Dendritic cell treated with granulocyte-macrophage colony-stimulating factor and Interleukin-4, amounts not matched to agents 40 ng/mL and 50 ng/mL, for 4 days (primary cell): ENCODE measurements around the gene AFAP1L1.

Source experiments
- H3K27ac Mint-ChIP-seq: one replicate; pipeline ENCODE4 v1.8.0; 2022; ENCODE audit warnings: mild to moderate bottlenecking, mixed read lengths
- H3K27me3 Mint-ChIP-seq: one replicate; pipeline ENCODE4 v1.8.0; 2022; ENCODE audit warnings: mild to moderate bottlenecking, mixed read lengths
- H3K36me3 Mint-ChIP-seq: one replicate; pipeline ENCODE4 v1.8.0; 2022; ENCODE audit warnings: low read depth, mixed read lengths
- H3K4me1 Mint-ChIP-seq: one replicate; pipeline ENCODE4 v1.8.0; 2022; ENCODE audit warnings: low read depth, mixed read lengths
- H3K4me3 Mint-ChIP-seq: one replicate; pipeline ENCODE4 v1.8.0; 2022; ENCODE audit warnings: mild to moderate bottlenecking, moderate library complexity, mixed read lengths
- H3K9me3 Mint-ChIP-seq: one replicate; pipeline ENCODE4 v1.8.0; 2022; ENCODE audit warnings: mixed read lengths
- intact Hi-C: fragments of 100-400 bp; cut with micrococcal nuclease; formaldehyde crosslinking; loops from one replicate; pipeline ENCODE4 v1.15.0; 2022

Gene AFAP1L1

GRCh38 chr5:149374801-149375200 is 103.1 kb downstream of the AFAP1L1 start:
- intact Hi-C loops = no loop called here
- Mint-ChIP-seq H3K4me3 (no peak overlapping the region), H3K4me1 (no peaks in the 10 kb centered on the region), H3K27ac (no peak overlapping the region), H3K36me3 (no peaks in the 10 kb centered on the region), H3K9me3 (no peaks in the 10 kb centered on the region), H3K27me3 (no peaks in the 10 kb centered on the region)

GRCh38 chr5:149375434-149375833 is 103.8 kb downstream of the AFAP1L1 start:
- no peaks in the 10 kb centered on the region for H3K27me3 Mint-ChIP-seq
- intact Hi-C loops = no loop called here
- no peak overlapping the region for H3K4me3 Mint-ChIP-seq
- no peaks in the 10 kb centered on the region for H3K9me3 Mint-ChIP-seq
- H3K27ac Mint-ChIP-seq = no peak overlapping the region
- no peaks in the 10 kb centered on the region for H3K36me3 Mint-ChIP-seq
- H3K4me1 Mint-ChIP-seq = no peaks in the 10 kb centered on the region

GRCh38 chr5:149376104-149376503 is 104.4 kb downstream of the AFAP1L1 start:
- Mint-ChIP-seq H3K4me3 (no peak overlapping the region), H3K4me1 (no peaks in the 10 kb centered on the region), H3K27ac (no peak overlapping the region), H3K9me3 (no peaks in the 10 kb centered on the region), H3K27me3 (no peaks in the 10 kb centered on the region), H3K36me3 (no peaks in the 10 kb centered on the region)
- intact Hi-C loops = no loop called here

GRCh38 chr5:149376711-149377447 is 105.2 kb downstream of the AFAP1L1 start:
- no peak overlapping the region for H3K4me3 Mint-ChIP-seq
- no peaks in the 10 kb centered on the region for H3K27me3 Mint-ChIP-seq
- intact Hi-C loops = no loop called here
- no peaks in the 10 kb centered on the region for H3K9me3 Mint-ChIP-seq
- no peak overlapping the region for H3K27ac Mint-ChIP-seq
- no peaks in the 10 kb centered on the region for H3K4me1 Mint-ChIP-seq
- no peaks in the 10 kb centered on the region for H3K36me3 Mint-ChIP-seq

DNA sequence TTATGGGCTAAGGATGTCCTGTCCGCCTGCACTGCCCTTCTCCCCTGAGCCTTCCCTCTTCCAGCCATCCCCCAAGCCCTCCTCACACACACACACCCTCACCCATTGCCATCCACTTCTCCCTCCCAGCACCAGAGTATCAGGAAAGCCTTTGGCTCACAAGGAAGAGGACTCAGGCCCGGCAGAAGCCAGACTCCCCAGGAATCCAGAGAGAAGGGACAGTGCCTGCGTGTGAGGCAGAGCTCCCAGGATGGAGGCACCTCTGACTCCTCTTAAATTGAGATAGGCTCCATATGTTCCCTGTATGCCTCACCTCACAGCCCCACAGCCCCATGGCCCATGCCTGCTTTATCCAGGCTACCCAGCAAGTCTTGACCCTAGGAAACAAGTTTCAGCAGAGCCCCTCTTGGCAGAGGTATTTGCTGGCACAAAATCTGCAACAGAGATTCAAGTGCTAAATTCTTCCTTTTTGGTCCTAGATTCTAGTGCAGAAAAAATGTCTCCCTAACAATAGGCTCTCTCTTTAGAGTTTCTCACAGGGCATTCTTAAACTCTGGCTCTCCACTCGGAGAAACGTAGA is 106.7 kb downstream of the AFAP1L1 start:
- intact Hi-C loops = no loop called here
- Mint-ChIP-seq H3K27me3 (no peaks in the 10 kb centered on the region), H3K4me1 (no peaks in the 10 kb centered on the region), H3K27ac (no peak overlapping the region), H3K36me3 (no peaks in the 10 kb centered on the region), H3K4me3 (no peak overlapping the region), H3K9me3 (no peaks in the 10 kb centered on the region)

GRCh38 chr5:149379177-149379761 is 107.6 kb downstream of the AFAP1L1 start, which contains the start of gene IL17B:
IL17B (minus strand) TSS chr5:149379292; CDS start chr5:149379225, 67 bp downstream.
- intact Hi-C loops = no loop called here
- Mint-ChIP-seq H3K27ac (no peak within 1 kb of the TSS), H3K36me3 (no peaks in the 10 kb centered on the region), H3K9me3 (no peaks in the 10 kb centered on the region), H3K27me3 (no peaks in the 10 kb centered on the region), H3K4me1 (no peaks in the 10 kb centered on the region), H3K4me3 (no peak within 1 kb of the TSS)

- intact Hi-C loops = loop anchor here (5.0 kb wide), 1 partner anchor 52 kb away; no protein-coding TSS in a partner anchor
- H3K4me1 Mint-ChIP-seq = no peaks in the 10 kb centered on the region
Measured at GRCh38 chr5:149379818-149380374, 108.2 kb downstream of the AFAP1L1 start.

GRCh38 chr5:149380466-149381121 is 108.9 kb downstream of the AFAP1L1 start:
- H3K9me3 Mint-ChIP-seq = no peaks in the 10 kb centered on the region
- H3K27me3 Mint-ChIP-seq = no peaks in the 10 kb centered on the region
- H3K4me1 Mint-ChIP-seq = no peaks in the 10 kb centered on the region
- intact Hi-C loops = loop anchor here (5.0 kb wide), 1 partner anchor 52 kb away; no protein-coding TSS in a partner anchor
- no peak overlapping the region for H3K4me3 Mint-ChIP-seq
- no peaks in the 10 kb centered on the region for H3K36me3 Mint-ChIP-seq
- no peak overlapping the region for H3K27ac Mint-ChIP-seq

More at GRCh38 chr5:149379818-149380374, 108.2 kb downstream of the AFAP1L1 start:
- H3K27me3 Mint-ChIP-seq = no peaks in the 10 kb centered on the region
- H3K4me3 Mint-ChIP-seq = no peak overlapping the region
- no peaks in the 10 kb centered on the region for H3K36me3 Mint-ChIP-seq
- no peak overlapping the region for H3K27ac Mint-ChIP-seq
- no peaks in the 10 kb centered on the region for H3K9me3 Mint-ChIP-seq

- Mint-ChIP-seq H3K27me3 (no peaks in the 10 kb centered on the region), H3K9me3 (no peaks in the 10 kb centered on the region), H3K4me3 (no peak overlapping the region), H3K36me3 (no peaks in the 10 kb centered on the region), H3K4me1 (no peaks in the 10 kb centered on the region), H3K27ac (no peak overlapping the region)
- intact Hi-C loops = loop anchor here (5.0 kb wide), 1 partner anchor 51 kb away; no protein-coding TSS in a partner anchor
Measured at GRCh38 chr5:149381261-149381985, 109.8 kb downstream of the AFAP1L1 start.

GRCh38 chr5:149381986-149382338 is 110.3 kb downstream of the AFAP1L1 start:
- no peak overlapping the region for H3K27ac Mint-ChIP-seq
- no peaks in the 10 kb centered on the region for H3K27me3 Mint-ChIP-seq
- no peaks in the 10 kb centered on the region for H3K36me3 Mint-ChIP-seq
- H3K9me3 Mint-ChIP-seq = no peaks in the 10 kb centered on the region
- intact Hi-C loops = loop anchor here (1.0 to 5.0 kb wide), 2 partner anchors 50 to 182 kb away; no protein-coding TSS in a partner anchor
- no peak overlapping the region for H3K4me3 Mint-ChIP-seq
- no peaks in the 10 kb centered on the region for H3K4me1 Mint-ChIP-seq

GRCh38 chr5:149382517-149383220 is 111.0 kb downstream of the AFAP1L1 start:
- no peaks in the 10 kb centered on the region for H3K9me3 Mint-ChIP-seq
- intact Hi-C loops = loop anchor here (1.0 to 5.0 kb wide), 2 partner anchors 50 to 182 kb away; no protein-coding TSS in a partner anchor
- H3K4me3 Mint-ChIP-seq = no peak overlapping the region
- no peaks in the 10 kb centered on the region for H3K27me3 Mint-ChIP-seq
- no peaks in the 10 kb centered on the region for H3K4me1 Mint-ChIP-seq
- H3K36me3 Mint-ChIP-seq = no peaks in the 10 kb centered on the region
- no peak overlapping the region for H3K27ac Mint-ChIP-seq

DNA sequence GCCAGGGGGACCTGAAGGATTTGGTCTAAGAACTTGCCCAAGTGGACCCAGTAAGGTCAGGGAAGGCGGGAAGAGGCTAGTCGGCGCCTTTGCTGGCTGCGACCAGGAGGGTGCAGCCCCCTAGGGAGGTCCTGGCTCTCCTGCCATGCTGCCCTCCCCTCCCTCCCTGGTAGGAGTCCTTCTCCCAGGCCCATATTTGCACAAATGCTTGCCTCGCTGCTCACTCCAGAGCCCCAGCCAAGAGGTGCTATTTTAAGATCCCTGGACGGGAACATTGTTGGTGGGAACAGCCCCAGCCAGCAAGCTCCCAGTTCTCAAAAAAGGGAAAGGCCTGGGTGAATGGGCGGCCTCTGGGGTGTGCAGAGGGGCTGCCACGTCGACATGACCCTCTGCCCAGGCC is 111.7 kb downstream of the AFAP1L1 start:
- Mint-ChIP-seq H3K4me3 (no peak overlapping the region), H3K36me3 (no peaks in the 10 kb centered on the region), H3K27ac (no peak overlapping the region), H3K4me1 (no peaks in the 10 kb centered on the region), H3K9me3 (no peaks in the 10 kb centered on the region), H3K27me3 (no peaks in the 10 kb centered on the region)
- intact Hi-C loops = loop anchor here (5.0 kb wide), 1 partner anchor 49 kb away; no protein-coding TSS in a partner anchor

DNA sequence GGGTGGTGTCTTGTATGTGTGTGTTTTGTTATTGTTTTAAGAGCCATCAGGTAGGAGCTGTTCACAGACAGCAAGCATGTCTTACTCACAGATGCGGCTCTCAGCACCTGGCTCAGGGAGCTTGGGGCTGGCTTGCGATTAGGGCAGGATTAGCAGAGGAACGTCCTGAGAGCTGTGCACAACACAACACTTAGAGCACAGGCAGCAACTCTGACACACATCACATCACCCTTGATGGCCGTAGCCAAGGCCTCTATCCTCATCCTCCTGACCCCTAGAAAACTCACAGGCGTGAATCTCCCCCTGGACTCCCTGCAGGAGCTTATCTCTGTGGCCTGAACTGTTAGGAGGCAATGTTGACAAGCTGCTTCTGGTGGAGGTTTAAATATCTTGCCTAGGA is 114.5 kb downstream of the AFAP1L1 start:
- intact Hi-C loops = no loop called here
- H3K36me3 Mint-ChIP-seq = no peaks in the 10 kb centered on the region
- no peaks in the 10 kb centered on the region for H3K4me1 Mint-ChIP-seq
- H3K4me3 Mint-ChIP-seq = no peak overlapping the region
- no peaks in the 10 kb centered on the region for H3K27me3 Mint-ChIP-seq
- H3K27ac Mint-ChIP-seq = no peak overlapping the region
- H3K9me3 Mint-ChIP-seq = no peaks in the 10 kb centered on the region
